Thyroid gland (tissue), 4 donors: ENCODE results near the gene DALRD3. TPM values are rescaled to one million over a fixed set of nuclear protein-coding genes. Genes with fewer than 3 reads are reported as not detected.

Source experiments
- DNase-seq, 2 donors: peaks; one replicate each; pipeline ENCODE4 v3.0.0-alpha.2; 2019
- H3K27ac ChIP-seq, 3 donors: fragments of 200-600 bp; sonication (generic); 1 replicate in 2 of 3; 2 replicates in 1 of 3; pipeline ENCODE4 v1.5.1; 2016 to 2019; ENCODE audit warnings: mild to moderate bottlenecking in 1 of 3, moderate library complexity in 1 of 3
- H3K27me3 ChIP-seq: fragments of 200-600 bp; sonication (generic); one replicate; pipeline ENCODE4 v1.5.1; 2019
- H3K36me3 ChIP-seq, 2 donors: fragments of 200-600 bp; sonication (generic); one replicate each; pipeline ENCODE4 v1.5.1; 2016 to 2019
- H3K4me1 ChIP-seq, 2 donors: fragments of 200-600 bp; sonication (generic); one replicate each; pipeline ENCODE4 v1.5.1; 2017 to 2019
- H3K4me3 ChIP-seq, 3 donors: fragments of 200-600 bp; sonication (generic); replicated peaks in 1 of 3; 1 replicate in 2 of 3; 2 replicates in 1 of 3; pipeline ENCODE4 v1.5.1; 2016; ENCODE audit warnings: mild to moderate bottlenecking in 1 of 3
- H3K9me3 ChIP-seq: fragments of 200-600 bp; sonication (generic); one replicate; pipeline ENCODE4 v1.5.1; 2017
- POLR2A ChIP-seq, 2 donors: fragments of 450-650 bp; IDR thresholded peaks; one replicate each; pipeline ENCODE4 v1.6.1; 2017; ENCODE audit warnings: antibody characterized with exemption in 2 of 2, mild to moderate bottlenecking in 2 of 2, moderate library complexity in 1 of 2
- WGBS, 2 donors: methylation state at CpG; one replicate each; pipeline ENCODE4 v1.1.5; 2017; 5-methylcytosine and 5-hydroxymethylcytosine counted together
- intact Hi-C: fragments of 100-400 bp; cut with DNase I; formaldehyde crosslinking; loops from one replicate; pipeline ENCODE4 v1.15.1; 2023
- total RNA-seq, 4 donors: library from RNA; depleted of rRNA; stranded (reverse); fragments of >200 nt; gene quantifications; one replicate each; pipeline ENCODE4 v1.2.3, GENCODE V29; 2016
- TF ChIP-seq, protein P1 (sequence below), 6 experiments: fragments of 200-600 bp in 3 of 6; fragments of 450-650 bp in 3 of 6; sonication (generic) in 3 of 6; IDR thresholded peaks; one replicate each; pipeline ENCODE4 v1.5.1; 2016 to 2019; ENCODE audit warnings: antibody characterized with exemption in 6 of 6, mild to moderate bottlenecking in 2 of 6, inconsistent platforms in 1 of 6, moderate library complexity in 1 of 6

Gene DALRD3
- total RNA-seq, 4 donors from 2014 or later: 43.1 to 91.4 (median 60.0) TPM

DNA sequence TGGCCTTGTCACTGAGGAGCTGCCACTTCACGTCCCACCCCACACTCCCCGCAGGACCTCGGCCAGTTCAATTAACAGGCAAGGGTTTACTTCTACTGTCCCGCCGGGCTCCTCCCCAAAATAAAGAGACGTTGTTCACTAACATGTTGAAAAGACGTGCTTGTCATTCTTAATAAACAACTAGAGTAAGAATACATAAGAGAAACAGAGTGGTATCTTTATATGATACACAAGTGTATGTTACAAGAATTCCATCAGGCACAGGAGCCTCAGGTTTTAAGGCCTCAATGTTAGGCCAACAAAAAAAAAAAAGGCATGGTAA, 11.1 kb upstream of the DALRD3 start:
- WGBS, 2 donors: 2% methylated on average over 7 of the region's 7 CpGs
- H3K36me3 ChIP-seq: peaks cover 49 to 51% of the 10 kb centered on the region in 2 donors
- no peaks in the 10 kb centered on the region for H3K9me3 ChIP-seq
- intact Hi-C loops: loop anchor here (10.0 kb wide), 1 partner anchor 65 kb away; the partner anchor contains the start of gene QRICH1
- H3K27me3 ChIP-seq: no peaks in the 10 kb centered on the region
- no peak for DNase-seq
- H3K4me3 ChIP-seq: no peak overlapping the region
- H3K4me1 ChIP-seq: peaks cover 9 to 17% of the 10 kb centered on the region in 2 donors
- H3K27ac ChIP-seq: peak overlapping the region; percentile 46 to 85 (median 78)
- TF ChIP-seq, protein P1, sequence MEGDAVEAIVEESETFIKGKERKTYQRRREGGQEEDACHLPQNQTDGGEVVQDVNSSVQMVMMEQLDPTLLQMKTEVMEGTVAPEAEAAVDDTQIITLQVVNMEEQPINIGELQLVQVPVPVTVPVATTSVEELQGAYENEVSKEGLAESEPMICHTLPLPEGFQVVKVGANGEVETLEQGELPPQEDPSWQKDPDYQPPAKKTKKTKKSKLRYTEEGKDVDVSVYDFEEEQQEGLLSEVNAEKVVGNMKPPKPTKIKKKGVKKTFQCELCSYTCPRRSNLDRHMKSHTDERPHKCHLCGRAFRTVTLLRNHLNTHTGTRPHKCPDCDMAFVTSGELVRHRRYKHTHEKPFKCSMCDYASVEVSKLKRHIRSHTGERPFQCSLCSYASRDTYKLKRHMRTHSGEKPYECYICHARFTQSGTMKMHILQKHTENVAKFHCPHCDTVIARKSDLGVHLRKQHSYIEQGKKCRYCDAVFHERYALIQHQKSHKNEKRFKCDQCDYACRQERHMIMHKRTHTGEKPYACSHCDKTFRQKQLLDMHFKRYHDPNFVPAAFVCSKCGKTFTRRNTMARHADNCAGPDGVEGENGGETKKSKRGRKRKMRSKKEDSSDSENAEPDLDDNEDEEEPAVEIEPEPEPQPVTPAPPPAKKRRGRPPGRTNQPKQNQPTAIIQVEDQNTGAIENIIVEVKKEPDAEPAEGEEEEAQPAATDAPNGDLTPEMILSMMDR (IDR thresholded peaks at IDR 0.05): peak in 1 of 6 experiments; percentile 10
- TF ChIP-seq POLR2A (IDR thresholded peaks at IDR 0.05): no peak

DNA sequence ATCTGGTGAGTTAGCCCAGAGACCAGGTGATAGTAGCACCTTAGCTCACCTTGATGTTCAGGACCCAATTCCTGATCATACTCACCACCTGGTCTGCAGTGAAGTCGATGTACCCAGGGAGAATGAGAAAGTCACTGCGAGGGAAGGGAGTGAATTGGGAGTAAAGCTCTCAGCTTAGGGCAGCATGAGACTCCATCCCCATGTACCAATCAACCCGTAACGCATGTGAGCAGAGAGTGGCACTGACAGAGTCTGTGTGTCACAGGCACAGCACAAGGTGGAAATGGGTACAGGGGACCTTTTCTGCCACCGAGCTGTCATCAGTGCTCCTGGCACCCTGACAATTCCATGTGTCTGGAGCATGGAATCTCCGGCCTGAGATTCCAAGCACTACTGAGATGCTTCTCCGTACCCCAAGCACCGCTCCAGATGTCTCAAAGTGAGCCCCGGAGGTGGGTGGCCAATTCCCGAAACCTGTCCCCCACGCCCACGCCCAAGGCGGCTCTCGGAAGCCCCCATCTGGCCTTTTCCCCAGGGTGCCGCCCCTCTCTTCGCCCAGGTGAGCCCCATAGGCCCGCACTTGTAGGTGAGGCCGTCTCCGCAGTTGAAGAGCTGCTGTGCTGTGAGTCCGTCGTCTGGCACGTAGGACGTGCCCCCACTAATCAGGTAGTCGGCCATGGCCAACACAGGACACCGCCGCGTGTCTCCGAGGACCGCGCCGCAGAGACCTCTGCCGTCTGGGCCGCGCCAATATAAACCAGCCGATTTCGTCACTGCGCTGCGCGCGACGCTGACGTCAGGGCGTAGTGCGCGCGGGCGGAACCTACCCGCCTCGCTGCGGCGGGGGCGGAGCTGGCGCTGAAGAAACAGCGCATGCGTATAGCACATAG, 10.5 kb upstream of the DALRD3 start, which contains the start of gene IMPDH2:
Gene IMPDH2 (minus strand): TSS at position 726 of the 890 bp plus-strand sequence. CDS start 48 bp downstream, at position 678.
- 1 to 2% methylated on average over 47 to 51 of the region's 55 CpGs for WGBS, 2 donors
- peak; percentile 54 to 95 for TF ChIP-seq POLR2A (IDR thresholded peaks at IDR 0.05)
- TF ChIP-seq, protein P1 (IDR thresholded peaks at IDR 0.05): peak in 2 of 6 experiments; percentile 16 to 32
- H3K4me1 ChIP-seq: peaks cover 9 to 17% of the 10 kb centered on the region in 2 donors
- H3K36me3 ChIP-seq: peaks cover 50 to 56% of the 10 kb centered on the region in 2 donors
- peak within 1 kb of the TSS; percentile 28 to 62 (median 56) for H3K4me3 ChIP-seq
- H3K27ac ChIP-seq: peak within 1 kb of the TSS; percentile 46 to 85 (median 78)
- peak; percentile 92 to 93 for DNase-seq
- no peaks in the 10 kb centered on the region for H3K27me3 ChIP-seq
- no peaks in the 10 kb centered on the region for H3K9me3 ChIP-seq
- intact Hi-C loops: loop anchor here (10.0 kb wide), 1 partner anchor 66 kb away; the partner anchor contains the start of gene QRICH1

DNA sequence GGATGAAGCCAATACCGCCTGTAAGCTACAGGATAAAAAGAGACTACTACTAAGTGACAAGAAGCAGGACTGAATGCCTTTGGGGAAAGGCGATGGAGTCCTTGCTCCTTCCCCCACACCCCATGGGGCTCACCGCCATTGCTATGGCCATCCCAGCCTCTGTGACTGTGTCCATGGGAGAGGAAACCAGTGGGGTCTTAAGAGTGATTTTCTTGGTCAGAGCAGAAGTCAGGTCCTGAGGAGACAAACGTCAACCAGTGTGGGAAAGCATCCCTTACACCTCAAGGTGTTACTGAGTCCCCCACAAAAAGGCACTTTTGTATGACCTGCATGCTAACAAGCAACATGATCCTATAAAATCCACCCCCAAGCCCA, 9.9 kb upstream of the DALRD3 start:
- Histone ChIP-seq H3K4me1 (peaks cover 9 to 19% of the 10 kb centered on the region in 2 donors), H3K9me3 (no peaks in the 10 kb centered on the region), H3K4me3 (peak overlapping the region in 1 of 3 donors; percentile 56), H3K36me3 (peaks cover 51 to 57% of the 10 kb centered on the region in 2 donors), H3K27me3 (no peaks in the 10 kb centered on the region), H3K27ac (peak overlapping the region; percentile 36 to 85 (median 78))
- WGBS, 2 donors: 85 to 93% methylated on average over 4 of the region's 4 CpGs
- no peak for DNase-seq
- TF ChIP-seq, protein P1 (IDR thresholded peaks at IDR 0.05): no peak
- no peak for TF ChIP-seq POLR2A (IDR thresholded peaks at IDR 0.05)
- intact Hi-C loops: loop anchor here (10.0 kb wide), 1 partner anchor 67 kb away; the partner anchor contains the start of gene QRICH1

DNA sequence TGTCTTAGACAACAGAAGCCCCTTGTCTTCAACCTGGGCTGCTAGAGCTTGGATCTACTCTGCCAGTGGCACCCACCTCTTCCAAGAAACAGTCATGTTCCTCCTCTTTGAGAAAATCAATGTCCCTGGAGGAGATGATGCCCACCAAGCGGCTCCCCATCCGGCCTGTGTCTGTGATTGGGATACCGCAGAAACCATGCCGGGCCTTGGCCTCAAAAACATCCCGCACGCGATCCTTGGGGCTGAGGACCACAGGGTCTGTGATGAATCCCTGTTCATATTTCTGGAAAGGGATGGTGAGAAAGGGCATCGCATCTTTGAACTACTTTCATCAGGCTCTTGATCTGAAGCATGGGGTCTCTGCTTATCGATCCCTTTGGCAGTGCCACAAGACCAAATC, 9.3 kb upstream of the DALRD3 start:
- H3K4me3 ChIP-seq: no peak overlapping the region
- H3K36me3 ChIP-seq: peaks cover 44 to 50% of the 10 kb centered on the region in 2 donors
- H3K27me3 ChIP-seq: no peaks in the 10 kb centered on the region
- H3K4me1 ChIP-seq: peaks cover 11 to 25% of the 10 kb centered on the region in 2 donors
- intact Hi-C loops: loop anchor here (10.0 kb wide), 1 partner anchor 67 kb away; the partner anchor contains the start of gene QRICH1
- no peak for DNase-seq
- 95 to 99% methylated on average over 9 of the region's 9 CpGs for WGBS, 2 donors
- H3K27ac ChIP-seq: no peak overlapping the region
- H3K9me3 ChIP-seq: no peaks in the 10 kb centered on the region
- TF ChIP-seq POLR2A (IDR thresholded peaks at IDR 0.05): no peak
- TF ChIP-seq, protein P1 (IDR thresholded peaks at IDR 0.05): no peak
